NCI-H1092 (cell line): ENCODE results near the gene COL5A1.
"Not testable (repeated sequence)": the region's sequence is repeated elsewhere in the genome, so short reads cannot be mapped to it uniquely, and the experiment has no call there.

ENCODE experiments used
- DNase-seq: peaks from one replicate; lab custom pipeline; 2025; lab: John Stamatoyannopoulos, UW

COL5A1 gene

GRCh38 chr9:134638502-134639090, 3.0 kb upstream of the COL5A1 start:
- no peak for DNase-seq

DNA sequence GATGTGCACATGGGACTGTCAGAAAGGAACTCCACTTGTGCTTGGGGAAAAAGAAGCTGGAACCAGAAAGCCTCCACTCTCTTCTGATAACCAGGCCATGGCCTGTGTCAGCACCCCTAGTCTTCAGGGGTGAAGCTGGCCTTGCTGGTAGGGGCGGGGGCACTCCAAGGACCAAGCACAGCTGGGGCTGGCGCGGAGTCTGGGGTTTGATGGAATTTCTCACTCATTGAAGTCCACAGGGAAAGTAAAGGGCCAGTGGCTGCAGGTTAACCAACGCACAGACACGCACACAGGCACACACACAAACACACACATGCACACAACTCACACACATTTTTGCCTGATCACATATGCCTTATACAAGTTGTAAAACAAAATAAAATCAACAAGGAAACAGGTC, 1.6 kb upstream of the COL5A1 start:
- DNase-seq, result no peak

GRCh38 chr9:134640506-134641172, 964 bp upstream of the COL5A1 start:
- DNase-seq, result no peak

DNA sequence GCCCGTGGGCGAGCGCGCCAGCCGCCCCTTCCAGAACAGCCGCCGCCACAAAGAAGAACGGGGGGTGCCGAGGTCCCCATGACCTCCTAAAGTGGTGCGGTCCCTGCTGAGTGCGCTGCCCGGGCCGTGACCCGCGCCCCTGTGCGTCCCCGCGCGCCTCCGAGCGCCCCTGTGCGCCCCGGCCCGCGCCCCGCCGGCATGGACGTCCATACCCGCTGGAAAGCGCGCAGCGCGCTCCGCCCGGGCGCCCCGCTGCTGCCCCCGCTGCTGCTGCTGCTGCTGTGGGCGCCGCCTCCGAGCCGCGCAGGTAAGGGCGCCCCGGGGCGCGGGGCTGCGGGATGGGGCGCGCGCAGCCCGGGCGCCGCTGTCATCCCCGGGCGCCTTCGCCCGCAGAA, 384 bp downstream of the COL5A1 start:
- no peak for DNase-seq

DNA sequence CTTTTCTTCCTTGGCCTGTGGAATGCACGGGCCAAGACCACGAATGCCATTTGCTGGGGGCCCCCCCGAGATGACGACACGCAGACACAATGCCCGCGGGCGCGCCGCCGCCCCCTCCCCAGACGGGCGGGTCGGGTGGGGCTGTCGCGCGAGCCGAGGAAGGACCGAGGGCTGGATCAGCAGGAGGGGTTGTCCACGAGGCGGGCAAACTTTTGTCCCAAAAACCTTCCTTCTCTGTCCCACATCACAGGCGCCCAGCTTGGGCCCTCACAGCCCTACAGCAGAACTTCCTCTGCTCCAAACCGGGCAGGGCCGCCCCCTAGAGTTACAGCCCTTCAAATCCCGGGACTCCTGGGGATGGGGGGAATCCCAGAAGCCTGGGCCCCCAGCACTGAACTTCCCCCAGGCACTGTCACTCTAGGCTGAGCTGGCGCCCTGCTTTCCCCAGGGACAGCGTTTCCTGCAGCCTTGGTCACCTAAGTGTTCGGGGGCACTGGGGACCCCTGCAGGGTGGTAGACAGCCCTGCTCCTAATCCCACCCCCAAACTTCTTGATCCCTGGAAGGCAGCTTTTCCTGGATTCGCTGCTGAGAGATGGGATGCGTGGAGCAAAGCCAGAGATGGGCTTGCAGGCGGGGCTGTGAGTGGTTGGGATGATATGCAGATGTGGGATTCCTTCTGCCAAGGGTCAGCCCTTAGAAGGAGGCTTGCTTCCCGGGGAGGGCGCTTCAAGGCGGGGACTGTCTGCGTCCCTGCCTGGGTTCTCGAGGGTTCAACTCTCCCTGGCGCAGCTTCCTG, 980 bp downstream of the COL5A1 start:
- no peak for DNase-seq

GRCh38 chr9:134643222-134643671, 1.6 kb downstream of the COL5A1 start:
- DNase-seq, result no peak

- DNase-seq, result not testable (repeated sequence)
Observed at GRCh38 chr9:134644401-134644724, 2.8 kb downstream of the COL5A1 start.

DNA sequence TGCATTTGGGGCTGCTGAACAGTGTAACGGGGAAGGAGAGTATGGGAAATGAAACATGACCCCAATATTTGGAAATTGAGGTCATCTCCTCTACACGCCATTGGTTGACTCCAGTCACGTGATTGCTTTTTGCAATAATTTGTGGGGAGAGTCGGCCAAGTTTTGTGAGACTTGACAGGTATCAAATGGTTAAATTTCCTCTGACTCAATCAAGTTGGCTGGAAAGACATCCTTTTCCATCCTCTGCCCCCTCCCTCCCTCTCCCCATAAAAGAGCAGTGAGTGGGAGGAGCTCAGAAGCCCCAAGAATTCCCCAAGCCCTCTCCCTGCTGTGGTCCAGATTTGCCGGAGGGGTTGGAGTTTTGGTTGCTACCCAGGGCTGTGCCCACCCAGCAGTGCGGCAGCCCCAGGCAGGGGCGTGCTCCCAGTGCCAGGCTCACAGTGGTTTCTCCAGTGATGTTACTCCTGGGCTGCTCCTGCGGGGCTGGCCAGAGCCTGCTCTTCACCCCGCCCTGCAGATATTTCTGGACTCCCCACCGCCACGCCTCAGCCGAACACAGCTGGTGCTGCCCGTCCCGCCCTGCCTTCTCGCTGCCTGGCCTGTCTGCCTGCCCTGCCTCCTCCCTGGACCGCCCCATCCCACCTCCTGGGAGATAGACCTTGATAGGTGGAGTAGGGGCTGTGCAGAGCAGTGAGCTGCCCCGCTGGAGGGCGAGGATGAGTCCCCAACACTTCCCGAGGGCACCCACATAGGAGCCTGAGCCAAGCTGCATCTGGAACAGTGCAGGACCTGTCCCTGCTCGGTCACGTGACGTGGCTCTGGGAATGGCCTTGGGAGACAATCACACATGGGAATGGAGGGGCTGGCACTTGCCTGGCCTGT, 3.4 kb downstream of the COL5A1 start:
- no peak for DNase-seq

GRCh38 chr9:134645607-134646365, 4.2 kb downstream of the COL5A1 start:
- no peak for DNase-seq

GRCh38 chr9:134647359-134648080, 5.9 kb downstream of the COL5A1 start:
- no peak for DNase-seq

- no peak for DNase-seq
Observed at GRCh38 chr9:134648701-134649530, 7.3 kb downstream of the COL5A1 start.

DNA sequence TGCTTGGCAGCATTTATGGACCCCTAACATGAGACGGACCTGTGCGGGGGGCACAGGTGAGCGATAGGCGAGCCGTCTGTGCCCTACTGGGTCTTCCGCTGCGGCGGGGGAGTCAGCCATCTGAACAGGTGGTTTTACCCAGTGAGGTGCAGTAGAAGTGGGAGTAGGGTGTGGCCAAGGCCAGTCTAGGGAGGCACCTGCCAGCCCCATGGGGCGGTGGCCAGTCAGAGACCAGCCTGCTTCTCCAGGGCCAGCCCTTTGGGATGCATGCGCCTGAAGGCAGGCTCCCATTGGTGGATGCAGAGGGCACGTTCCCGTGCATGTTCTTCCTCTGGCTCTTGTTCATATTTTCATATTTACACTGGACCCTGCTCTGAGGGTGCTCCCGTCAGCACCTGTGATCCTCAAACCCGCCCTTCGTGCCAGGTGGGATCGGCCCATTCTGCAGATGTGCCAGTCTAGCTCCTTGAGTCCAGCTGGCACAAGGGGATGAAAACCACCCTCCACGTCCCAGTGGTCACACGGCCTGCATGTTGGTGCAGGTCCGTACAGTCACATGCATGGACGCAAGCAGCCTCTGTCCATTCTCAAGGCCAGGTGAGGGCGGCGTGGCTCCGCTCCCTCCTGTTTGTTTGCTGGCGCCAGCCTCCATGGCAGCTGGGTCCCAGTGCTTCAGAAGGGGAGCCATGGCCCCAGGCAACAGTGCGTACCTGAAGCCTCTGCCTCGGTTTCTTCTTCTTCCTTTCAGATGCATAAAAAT, 9.0 kb downstream of the COL5A1 start:
- DNase-seq, result no peak

DNA sequence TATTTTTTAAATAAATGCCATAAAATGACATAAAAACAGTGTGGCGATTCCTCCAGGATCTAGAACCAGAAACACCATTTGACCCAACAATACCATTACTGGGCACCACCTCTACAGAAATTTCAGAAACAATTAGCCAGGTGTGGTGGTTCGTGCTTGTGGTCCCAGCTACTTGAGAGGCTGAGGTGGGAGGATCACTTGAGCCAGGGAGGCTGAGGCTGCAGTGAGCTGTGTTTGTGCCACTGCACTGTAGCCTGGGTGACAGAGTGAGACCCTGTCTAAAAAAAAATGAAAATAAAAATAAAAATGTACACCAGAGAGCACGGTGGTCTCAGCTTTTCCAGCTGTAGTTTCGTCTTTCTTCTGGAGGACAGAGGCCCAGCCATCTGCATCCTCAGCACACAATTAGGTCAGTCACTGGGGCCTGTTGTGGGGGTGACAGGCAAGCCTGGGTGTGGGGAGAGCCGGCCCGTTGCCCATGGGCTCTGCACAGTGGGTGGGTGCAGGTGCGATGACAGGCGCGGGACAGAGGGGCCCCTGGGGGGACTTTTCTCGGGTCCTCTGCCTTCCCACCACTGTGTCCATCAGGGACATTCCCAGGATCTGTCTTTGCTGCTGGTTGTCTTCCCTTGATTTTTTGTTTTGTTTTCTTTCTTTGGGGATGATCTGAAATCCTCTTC, 9.8 kb downstream of the COL5A1 start:
- no peak for DNase-seq

DNA sequence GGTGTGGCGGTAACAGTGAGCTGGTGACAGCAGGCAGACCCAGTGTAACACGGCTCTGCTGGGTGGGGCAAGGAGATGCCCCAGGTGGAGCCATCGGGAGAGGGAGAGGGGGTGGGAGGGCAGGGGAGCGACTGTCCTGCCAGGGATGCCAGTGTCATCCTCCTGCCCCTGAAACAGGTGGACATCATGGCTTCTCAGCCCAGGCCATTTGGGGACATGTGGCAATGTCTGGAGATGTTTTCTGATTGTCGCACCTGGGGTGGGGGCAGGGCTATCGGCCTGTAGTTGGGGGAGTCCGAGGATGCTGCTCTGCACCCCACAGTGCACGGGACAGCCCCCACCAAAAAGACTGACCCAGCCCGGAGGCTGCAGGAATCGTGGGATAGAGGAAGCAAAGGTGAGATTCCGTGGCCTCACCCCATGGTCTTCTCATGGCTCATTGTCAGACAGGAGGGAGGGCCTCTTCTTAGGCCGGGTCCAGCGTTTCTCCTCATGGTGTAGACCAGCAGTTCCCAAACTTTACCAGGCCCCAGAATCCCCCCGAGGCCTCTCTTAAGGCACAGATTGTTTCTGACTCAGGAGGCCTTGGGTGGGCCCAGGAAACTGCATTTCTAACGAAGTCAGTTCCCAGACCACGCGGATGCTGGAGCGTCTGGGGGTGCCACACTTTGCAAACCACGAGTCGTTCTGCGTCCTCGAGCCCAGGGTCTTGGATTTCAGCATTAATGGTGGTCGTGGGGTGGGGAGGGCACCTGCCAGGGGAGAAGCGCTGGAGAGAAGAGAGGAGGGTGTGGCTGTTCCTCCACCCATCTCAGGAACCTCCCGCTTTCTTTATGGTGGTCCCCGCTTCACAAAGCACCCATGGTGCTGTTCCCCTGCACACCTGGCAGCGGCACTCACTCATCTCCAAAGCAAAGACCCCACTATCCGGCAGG, 11.0 kb downstream of the COL5A1 start:
- no peak for DNase-seq

- DNase-seq, result no peak
Observed at GRCh38 chr9:134653259-134654009, 11.8 kb downstream of the COL5A1 start.

DNA sequence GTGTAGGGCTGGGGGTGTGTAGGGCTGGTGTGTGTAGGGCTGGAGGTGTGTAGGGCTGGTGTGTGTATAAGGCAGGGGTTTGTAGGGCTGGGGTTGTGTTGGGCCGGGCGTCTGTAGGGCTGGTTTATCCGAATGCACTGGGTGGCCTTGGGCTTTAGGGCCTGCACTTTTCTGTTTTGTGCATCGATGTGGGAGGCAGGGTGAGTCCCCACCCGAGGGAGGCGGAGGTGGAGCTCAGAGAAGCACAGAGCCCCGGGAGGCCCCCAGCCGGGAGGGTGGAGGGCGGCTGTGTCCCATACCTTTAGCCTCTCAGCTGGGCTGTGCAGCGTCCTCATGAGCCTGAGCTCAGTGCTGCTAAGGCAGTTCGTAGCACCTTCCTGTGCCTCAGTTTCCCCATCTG, 13.5 kb downstream of the COL5A1 start:
- DNase-seq, result no peak
